Heart left ventricle (tissue), 13 donors: ENCODE results near the gene SPTBN4.
A peak's percentile ranks its signal among the peaks of the same experiment; 100 is the strongest.

Experiments used
- CTCF ChIP-seq, 12 donors: fragments of 200-600 bp; sonication (generic) in 4 of 12; IDR thresholded peaks; one replicate each; pipeline versions ENCODE4 v1.5.0 to v1.8.0; 2018 to 2022; ENCODE audit warnings: antibody characterized with exemption in 12 of 12, mild to moderate bottlenecking in 5 of 12
- POLR2A ChIP-seq, 2 donors: fragments of 450-650 bp; IDR thresholded peaks; one replicate each; pipeline ENCODE4 v1.6.1; 2017; ENCODE audit warnings: antibody characterized with exemption in 2 of 2, mild to moderate bottlenecking in 2 of 2, moderate library complexity in 2 of 2
- donor health status: ischemic (EF 13 %, LVEDD 7.1; RV severe dilation, severe dysfunction).
- donor health status: DM: no; HTN: yes; CAD: no.
- donor health status: DM: no; HTN: no; CAD: no.
- donor health status: ischemic (EF 25% LVEDD 6.9; RV normal size, moderate dysfunction).
- donor health status: ischemic (EF 25% LVEDD 5.7; RV mildly dilated, moderate dysfunction).
- donor health status: ischemic (EF 35%, LVEDD 5.7; RV mildly dilated, moderate dysfunction).
- donor health status: nonischemic (EF 11% LVEDD 7.7; RV severe dilation, severe dysfunction).
- donor health status: DM: yes; HTN: yes; CAD: no.
- donor health status: PGD.
- donor health status: ischemic (EF 29% LVEDD 5.4; RV normal size, mild dysfunction).
- donor health status: nonischemic (EF 23%, LVEDD 6.1; RV moderate dilation, normal function).

DNA sequence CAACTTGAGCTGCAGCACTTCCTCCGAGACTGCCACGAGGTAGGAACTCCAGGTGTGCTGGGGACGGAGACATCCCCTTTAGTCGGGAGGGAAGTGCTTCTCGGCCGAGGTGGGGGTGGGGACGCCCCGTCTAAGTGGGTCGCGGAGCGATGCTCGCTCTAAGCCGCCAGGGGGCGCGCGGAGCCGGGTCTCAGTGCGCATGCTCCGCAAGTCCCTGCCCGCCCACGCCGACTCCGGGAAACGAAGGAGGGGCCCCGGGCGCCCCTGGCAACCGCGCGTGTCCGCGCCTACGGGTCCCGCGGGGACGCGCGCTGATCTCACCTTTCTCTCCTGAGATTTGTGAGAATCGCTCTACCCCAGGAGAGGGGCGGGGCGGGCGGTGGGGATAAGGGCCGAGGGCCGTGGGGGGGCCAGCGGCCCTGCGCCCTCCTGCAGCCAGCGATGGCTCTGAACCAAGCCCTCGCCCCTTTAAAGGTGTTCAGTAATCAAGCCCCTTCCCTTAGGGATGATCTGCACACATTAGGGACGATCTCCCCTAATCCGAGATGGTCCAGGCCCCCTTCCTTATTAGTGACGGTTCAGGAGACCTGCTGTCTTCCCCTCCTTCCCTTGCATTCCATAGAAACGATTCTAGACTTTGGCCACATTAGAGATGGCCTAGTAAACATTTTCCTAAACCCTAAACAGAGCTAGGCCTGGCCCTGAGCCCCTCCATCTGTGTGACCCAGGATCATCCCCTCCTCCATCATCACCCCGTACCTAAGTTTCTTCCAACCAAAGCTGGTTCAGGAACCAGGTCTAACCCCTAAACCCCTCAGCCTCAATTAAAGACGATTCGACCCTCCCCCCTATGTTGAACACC, 62.5 kb downstream of the SPTBN4 start:
- TF ChIP-seq CTCF (IDR thresholded peaks at IDR 0.05) (peak; percentile 92 to 99 (median 96)), POLR2A (IDR thresholded peaks at IDR 0.05) (no peak)
